Endodermal cell (in vitro differentiated cells): ENCODE results near the gene PHOSPHO1. TPM values are rescaled to one million over a fixed set of nuclear protein-coding genes. Genes with fewer than 3 reads are reported as not detected.

Source experiments
- DNase-seq: peaks from one replicate; pipeline ENCODE4 v3.0.0-alpha.2; 2017
- H3K27ac ChIP-seq: 2 replicates; pipeline ENCODE4 v1.5.1; 2013; ENCODE audit warnings: mild to moderate bottlenecking, low read depth, low read length, moderate library complexity
- H3K27me3 ChIP-seq: 2 replicates; pipeline ENCODE4 v1.6.1; 2013; ENCODE audit warnings: mild to moderate bottlenecking, low read length, moderate library complexity; ENCODE audit not compliant: insufficient read depth, control insufficient read depth, poor library complexity, severe bottlenecking
- H3K36me3 ChIP-seq: 2 replicates; pipeline ENCODE4 v1.7.0; 2013; ENCODE audit warnings: mild to moderate bottlenecking, low read length, moderate library complexity; ENCODE audit not compliant: control insufficient read depth, insufficient read depth
- H3K4me1 ChIP-seq: one replicate; pipeline ENCODE4 v1.7.0; 2013; ENCODE audit warnings: low read length; ENCODE audit not compliant: control insufficient read depth, insufficient read depth
- H3K4me3 ChIP-seq: 2 replicates; pipeline ENCODE4 v1.5.1; 2013; ENCODE audit warnings: mild to moderate bottlenecking, low read length, moderate library complexity
- H3K9ac ChIP-seq: 2 replicates; pipeline ENCODE4 v1.6.1; 2013; ENCODE audit warnings: mild to moderate bottlenecking, low read length, moderate library complexity; ENCODE audit not compliant: poor library complexity, severe bottlenecking; ENCODE audit errors: extremely low read depth
- H3K9me3 ChIP-seq: 2 replicates; pipeline ENCODE4 v1.6.1; 2013; ENCODE audit warnings: mild to moderate bottlenecking, low read length, moderate library complexity; ENCODE audit not compliant: control insufficient read depth
- H3K27ac Mint-ChIP-seq: 2 replicates; pipeline ENCODE4 v1.8.0; 2020; ENCODE audit warnings: mixed read lengths
- H3K27me3 Mint-ChIP-seq: 2 replicates; pipeline ENCODE4 v1.8.0; 2021; ENCODE audit warnings: mild to moderate bottlenecking, mixed read lengths; ENCODE audit not compliant: insufficient read depth
- H3K36me3 Mint-ChIP-seq: 2 replicates; pipeline ENCODE4 v1.8.0; 2020; ENCODE audit warnings: low read depth, mixed read lengths
- H3K4me1 Mint-ChIP-seq: 2 replicates; pipeline ENCODE4 v1.8.0; 2020; ENCODE audit warnings: mixed read lengths
- H3K4me3 Mint-ChIP-seq: 2 replicates; pipeline ENCODE4 v1.8.0; 2020; ENCODE audit warnings: mild to moderate bottlenecking, moderate library complexity, mixed read lengths
- H3K9me3 Mint-ChIP-seq: 2 replicates; pipeline ENCODE4 v1.8.0; 2020; ENCODE audit warnings: mild to moderate bottlenecking, mixed read lengths
- CTCF ChIP-seq: fragments of 200-600 bp; sonication (generic); conservative IDR thresholded peaks from 2 replicates; pipeline ENCODE4 v1.5.0; 2021; ENCODE audit warnings: antibody characterized with exemption, mild to moderate bottlenecking
- WGBS, 2 experiments: methylation state at CpG; one replicate each; pipeline versions ENCODE4 v1.1.5 to v1.1.7; 2013; ENCODE audit warnings: missing lambda C conversion rate in 2 of 2, mixed read lengths in 1 of 2; ENCODE audit not compliant: insufficient coverage in 1 of 2, insufficient read length in 1 of 2; 5-methylcytosine and 5-hydroxymethylcytosine counted together
- total RNA-seq, 2 donors: library from RNA; stranded (reverse); fragmentation: NEBNext Ultra II Directional in 1 of 2; extraction: Animal tissue kit (Norgen Biotek cat#: 25700) in 1 of 2; gene quantifications; 2 replicates in 1 of 2; 3 replicates in 1 of 2; pipeline ENCODE4 v1.2.1, GENCODE V29; 2021

PHOSPHO1 gene
- total RNA-seq, 2 donors from 2014 or later = 0.82 to 1.3 TPM

- no peaks in the 10 kb centered on the region for H3K36me3 Mint-ChIP-seq
- Histone ChIP-seq H3K4me1 (peaks cover 5% of the 10 kb centered on the region), H3K9ac (no peak overlapping the region), H3K4me3 (peak overlapping the region; percentile 93), H3K27ac (no peak overlapping the region), H3K27me3 (peaks cover 20% of the 10 kb centered on the region), H3K9me3 (no peaks in the 10 kb centered on the region), H3K36me3 (no peaks in the 10 kb centered on the region)
- 76% methylated on average over 5 to 7 of the region's 7 CpGs for WGBS, 2 experiments
- H3K27ac Mint-ChIP-seq = no peak overlapping the region
- H3K4me1 Mint-ChIP-seq = peaks cover 18% of the 10 kb centered on the region
- no peak for TF ChIP-seq CTCF
- no peak for DNase-seq
- peak overlapping the region; percentile 61 for H3K4me3 Mint-ChIP-seq
- H3K9me3 Mint-ChIP-seq = no peaks in the 10 kb centered on the region
- peaks cover 55% of the 10 kb centered on the region for H3K27me3 Mint-ChIP-seq
These were observed 942 bp upstream of the PHOSPHO1 start for GRCh38 chr17:49231563-49231894.

GRCh38 chr17:49229805-49230600 is 584 bp downstream of the PHOSPHO1 start:
- no peaks in the 10 kb centered on the region for H3K9me3 ChIP-seq
- H3K36me3 ChIP-seq = no peaks in the 10 kb centered on the region
- H3K9me3 Mint-ChIP-seq = no peaks in the 10 kb centered on the region
- peak; percentile 83 for DNase-seq
- peaks cover 5% of the 10 kb centered on the region for H3K4me1 ChIP-seq
- H3K27ac Mint-ChIP-seq = no peak overlapping the region
- peaks cover 18% of the 10 kb centered on the region for H3K4me1 Mint-ChIP-seq
- 16 to 30% methylated on average over 8 to 36 of the region's 36 CpGs for WGBS, 2 experiments
- peaks cover 35% of the 10 kb centered on the region for H3K27me3 ChIP-seq
- H3K9ac ChIP-seq = peak overlapping the region; percentile 13
- no peak overlapping the region for H3K27ac ChIP-seq
- peak overlapping the region; percentile 61 for H3K4me3 Mint-ChIP-seq
- peak overlapping the region; percentile 93 for H3K4me3 ChIP-seq
- H3K27me3 Mint-ChIP-seq = peaks cover 70% of the 10 kb centered on the region
- H3K36me3 Mint-ChIP-seq = no peaks in the 10 kb centered on the region
- TF ChIP-seq CTCF = no peak

- no peaks in the 10 kb centered on the region for H3K9me3 ChIP-seq
- Mint-ChIP-seq H3K36me3 (no peaks in the 10 kb centered on the region), H3K27me3 (peaks cover 78% of the 10 kb centered on the region), H3K4me3 (peak overlapping the region; percentile 61), H3K9me3 (no peaks in the 10 kb centered on the region), H3K4me1 (peaks cover 20% of the 10 kb centered on the region), H3K27ac (no peak overlapping the region)
- H3K4me1 ChIP-seq = peaks cover 6% of the 10 kb centered on the region
- no peak for TF ChIP-seq CTCF
- no peak overlapping the region for H3K27ac ChIP-seq
- DNase-seq = peak; percentile 86
- peak overlapping the region; percentile 13 for H3K9ac ChIP-seq
- WGBS, 2 experiments = 70 to 81% methylated on average over 3 to 4 of the region's 6 CpGs
- H3K27me3 ChIP-seq = peaks cover 43% of the 10 kb centered on the region
- H3K4me3 ChIP-seq = peak overlapping the region; percentile 93
- no peaks in the 10 kb centered on the region for H3K36me3 ChIP-seq
These were observed 1.3 kb downstream of the PHOSPHO1 start for GRCh38 chr17:49229076-49229804.
